ENCODE measurements around the gene EFNA4. TPM values are rescaled to one million over a fixed set of nuclear protein-coding genes. Genes with fewer than 3 reads are reported as not detected.

The EFNA4 gene
- total RNA-seq, 2 donors from 2014 or later: 2.2 to 3.5 TPM

DNA sequence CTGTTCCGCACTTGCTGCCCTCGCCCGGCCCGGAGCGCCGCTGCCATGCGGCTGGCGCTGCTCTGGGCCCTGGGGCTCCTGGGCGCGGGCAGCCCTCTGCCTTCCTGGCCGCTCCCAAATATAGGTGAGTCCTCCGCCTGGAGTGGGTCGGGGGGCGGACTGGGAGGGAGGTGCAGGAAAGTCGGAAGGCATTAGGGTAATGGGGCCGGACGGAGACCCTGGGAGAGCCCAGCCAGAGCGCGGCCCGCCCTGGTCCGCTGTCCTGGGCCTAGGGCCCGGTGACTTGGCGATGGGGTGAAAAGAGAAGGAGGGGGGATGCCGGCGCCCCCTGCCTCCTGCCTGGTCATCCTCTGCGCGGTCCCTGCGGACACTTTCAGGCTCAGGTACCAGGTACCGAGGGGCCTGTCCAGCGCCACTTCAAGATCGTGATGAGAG is 12.2 kb upstream of the EFNA4 start:
- H3K4me1 ChIP-seq: peaks cover 0 to 37% of the 10 kb centered on the region in 2 donors
- no peaks in the 10 kb centered on the region for H3K9me3 ChIP-seq
- H3K4me3 ChIP-seq: peak overlapping the region; percentile 63 to 77
- no peaks in the 10 kb centered on the region for H3K27me3 ChIP-seq
- H3K27ac ChIP-seq: peak overlapping the region; percentile 91 to 98
- peaks cover 20% of the 10 kb centered on the region for H3K36me3 ChIP-seq
- no peak for DNase-seq (ENCODE audit: low spot score)
- TF ChIP-seq CTCF (IDR thresholded peaks at IDR 0.05): no peak

GRCh38 chr1:155051777-155052398 is 11.7 kb upstream of the EFNA4 start:
- H3K27ac ChIP-seq: peak overlapping the region; percentile 91 to 98
- peaks cover 25% of the 10 kb centered on the region for H3K36me3 ChIP-seq
- H3K4me1 ChIP-seq: peaks cover 0 to 37% of the 10 kb centered on the region in 2 donors
- peak overlapping the region; percentile 63 to 77 for H3K4me3 ChIP-seq
- H3K27me3 ChIP-seq: no peaks in the 10 kb centered on the region
- H3K9me3 ChIP-seq: no peaks in the 10 kb centered on the region
- no peak for TF ChIP-seq CTCF (IDR thresholded peaks at IDR 0.05)
- peak; percentile 75 for DNase-seq (ENCODE audit: low spot score)

GRCh38 chr1:155052439-155053395 is 10.8 kb upstream of the EFNA4 start:
- Histone ChIP-seq H3K27me3 (no peaks in the 10 kb centered on the region), H3K4me1 (peaks cover 0 to 37% of the 10 kb centered on the region in 2 donors), H3K4me3 (peak overlapping the region; percentile 63 to 77), H3K27ac (peak overlapping the region; percentile 91 to 98), H3K36me3 (peaks cover 33% of the 10 kb centered on the region), H3K9me3 (no peaks in the 10 kb centered on the region)
- no peak for DNase-seq (ENCODE audit: low spot score)
- no peak for TF ChIP-seq CTCF (IDR thresholded peaks at IDR 0.05)

DNA sequence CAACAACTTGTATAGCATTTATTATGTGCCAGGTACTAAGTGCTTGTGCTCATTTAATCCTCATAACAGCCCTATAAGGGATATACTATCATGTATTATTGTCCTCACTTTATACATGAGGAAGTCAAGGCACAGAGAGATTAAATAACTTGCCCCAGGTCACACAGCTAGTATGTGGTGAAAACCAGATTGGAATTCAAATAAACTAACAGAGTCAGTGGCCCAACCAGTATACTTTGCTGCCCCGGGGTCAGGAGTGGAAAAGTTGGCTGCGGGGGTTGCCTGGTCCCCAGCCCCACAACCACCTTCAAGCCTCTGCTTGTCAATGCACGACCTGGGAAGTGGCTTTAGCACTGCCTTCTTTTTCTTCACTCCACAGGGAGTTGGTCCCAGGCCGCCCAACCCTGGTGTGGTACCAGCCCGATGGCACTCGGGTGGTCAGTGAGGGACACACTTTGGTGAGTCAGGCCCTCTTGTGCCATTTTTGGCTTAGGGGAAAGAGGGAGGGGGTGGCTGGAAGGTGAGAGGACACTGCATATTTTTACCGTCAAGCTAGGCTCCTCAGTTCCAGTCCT is 9.9 kb upstream of the EFNA4 start:
- no peak for DNase-seq (ENCODE audit: low spot score)
- Histone ChIP-seq H3K4me3 (peak overlapping the region in 1 of 2 donors; percentile 77), H3K27ac (no peak overlapping the region)

DNA sequence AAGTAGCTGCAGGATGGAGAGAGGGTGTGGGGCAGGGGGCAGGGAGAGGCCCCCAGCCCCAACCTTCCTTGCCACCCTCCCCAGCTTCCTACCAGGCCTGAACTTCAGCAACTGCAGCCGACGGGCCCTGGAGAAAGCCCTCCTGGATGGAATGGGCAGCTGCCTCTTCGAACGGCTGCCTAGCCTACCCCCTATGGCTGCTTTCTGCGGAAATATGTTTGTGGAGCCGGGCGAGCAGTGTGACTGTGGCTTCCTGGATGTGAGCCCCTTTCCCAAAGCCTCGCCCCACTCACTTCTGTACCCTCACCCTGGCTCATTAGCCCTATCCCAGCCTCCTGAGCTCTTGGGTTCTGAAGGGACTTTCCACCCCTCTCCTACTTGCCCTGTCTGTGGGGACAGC is 6.4 kb upstream of the EFNA4 start:
- Histone ChIP-seq H3K27ac (no peak overlapping the region), H3K36me3 (peaks cover 63% of the 10 kb centered on the region), H3K9me3 (no peaks in the 10 kb centered on the region), H3K4me3 (no peak overlapping the region), H3K27me3 (no peaks in the 10 kb centered on the region), H3K4me1 (peaks cover 0 to 28% of the 10 kb centered on the region in 2 donors)
- no peak for DNase-seq (ENCODE audit: low spot score)
- TF ChIP-seq CTCF (IDR thresholded peaks at IDR 0.05): no peak

More for the DNA sequence above, 9.9 kb upstream of the EFNA4 start:
- H3K27me3 ChIP-seq: no peaks in the 10 kb centered on the region
- H3K36me3 ChIP-seq: peaks cover 42% of the 10 kb centered on the region
- no peak for TF ChIP-seq CTCF (IDR thresholded peaks at IDR 0.05)
- H3K4me1 ChIP-seq: peaks cover 0 to 37% of the 10 kb centered on the region in 2 donors
- no peaks in the 10 kb centered on the region for H3K9me3 ChIP-seq
